Activated naive CD4-positive, alpha-beta T cell treated with anti-CD3 and anti-CD28 coated beads, Interleukin-2, amount 50 U/mL, for 72 hours (primary cell): ENCODE data around the gene GP9. TPM values are rescaled to one million over a fixed set of nuclear protein-coding genes. Genes with fewer than 3 reads are reported as not detected.
"Not testable (repeated sequence)": the region's sequence is repeated elsewhere in the genome, so short reads cannot be mapped to it uniquely, and the experiment has no call there.

Source experiments
- ATAC-seq, 2 donors: fragments of 150-1000 bp; cut with Tn5 transposase; 2 replicates each; pipeline ENCODE4 v1.10.0; 2021; ENCODE audit warnings: mild to moderate bottlenecking in 2 of 2, moderate library complexity in 2 of 2
- DNase-seq, 2 donors: peaks; one replicate each; pipeline ENCODE4 v3.0.0; 2021 to 2022; ENCODE audit warnings: low spot score in 2 of 2
- H3K27ac Mint-ChIP-seq, 2 donors: one replicate each; pipeline ENCODE4 v1.8.0; 2022; ENCODE audit warnings: mild to moderate bottlenecking in 2 of 2, mixed read lengths in 2 of 2
- H3K36me3 Mint-ChIP-seq, 2 donors: one replicate each; pipeline ENCODE4 v1.8.0; 2022; ENCODE audit warnings: mixed read lengths in 2 of 2
- H3K9me3 Mint-ChIP-seq, 2 donors: one replicate each; pipeline ENCODE4 v1.8.0; 2022; ENCODE audit warnings: mixed read lengths in 2 of 2
- total RNA-seq, 2 donors: library from RNA; stranded (reverse); gene quantifications; one replicate each; pipeline ENCODE4 v1.2.3, GENCODE V29; 2022

GP9 gene
- total RNA-seq, 2 donors from 2014 or later: not detected

DNA sequence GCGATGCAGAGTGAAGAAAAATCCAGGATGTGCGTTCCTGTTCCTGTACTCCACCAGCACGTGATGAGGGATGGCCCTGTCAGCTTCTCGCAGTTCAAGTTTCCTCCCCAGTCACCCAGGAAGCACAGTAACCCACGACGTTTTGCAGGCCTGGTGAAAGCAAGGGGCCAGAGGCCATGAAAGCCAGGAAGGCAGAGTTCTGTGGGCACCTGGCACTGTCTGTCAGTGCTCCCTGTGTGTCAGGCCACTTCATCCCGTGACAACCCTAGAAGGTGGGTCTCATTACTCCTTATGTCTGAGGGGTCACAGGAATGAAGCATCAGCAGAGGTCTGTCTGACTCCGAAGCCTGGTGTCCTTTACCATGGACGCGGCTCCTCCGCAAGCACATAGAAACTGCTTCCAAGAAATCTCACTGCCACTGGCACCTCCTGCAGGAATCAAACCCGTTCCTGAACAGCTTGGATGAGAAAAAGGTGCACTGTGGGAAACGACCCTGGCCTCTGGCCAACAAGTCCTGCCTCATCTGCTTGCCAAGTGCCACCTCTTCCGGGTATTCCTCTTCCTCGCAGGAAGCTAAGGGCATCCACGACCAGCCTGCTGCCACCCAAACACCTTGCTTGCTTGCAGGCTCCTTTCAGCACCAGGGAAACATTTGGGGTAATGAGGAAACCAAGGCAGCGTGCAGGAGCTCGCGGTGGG is 46.4 kb downstream of the GP9 start:
- Mint-ChIP-seq H3K27ac (peak overlapping the region; percentile 96 to 99), H3K9me3 (no peaks in the 10 kb centered on the region), H3K36me3 (peaks cover 12 to 44% of the 10 kb centered on the region in 2 donors)
- ATAC-seq (no peak), DNase-seq (no peak)

DNA sequence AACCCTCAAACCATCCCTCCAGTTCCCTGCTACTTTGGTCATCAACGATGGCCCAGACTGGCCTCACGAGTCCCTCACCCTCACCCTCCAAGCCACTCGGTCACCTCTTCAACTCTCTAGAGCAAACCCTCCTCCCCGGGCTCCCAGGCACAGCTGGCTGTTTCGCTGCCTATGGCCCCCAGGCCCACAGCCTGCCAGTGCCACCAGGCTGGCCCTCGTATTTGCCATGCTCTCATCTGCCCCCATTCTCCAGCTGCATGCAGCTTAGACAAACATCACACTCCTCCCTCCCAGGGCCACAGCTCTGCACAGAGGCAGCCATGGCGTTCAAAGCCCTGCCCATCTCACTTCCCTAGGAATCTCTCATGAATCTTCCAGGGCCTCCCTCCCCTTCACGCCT is 47.2 kb downstream of the GP9 start:
- H3K36me3 Mint-ChIP-seq: peaks cover 12 to 44% of the 10 kb centered on the region in 2 donors
- DNase-seq: no peak

DNA sequence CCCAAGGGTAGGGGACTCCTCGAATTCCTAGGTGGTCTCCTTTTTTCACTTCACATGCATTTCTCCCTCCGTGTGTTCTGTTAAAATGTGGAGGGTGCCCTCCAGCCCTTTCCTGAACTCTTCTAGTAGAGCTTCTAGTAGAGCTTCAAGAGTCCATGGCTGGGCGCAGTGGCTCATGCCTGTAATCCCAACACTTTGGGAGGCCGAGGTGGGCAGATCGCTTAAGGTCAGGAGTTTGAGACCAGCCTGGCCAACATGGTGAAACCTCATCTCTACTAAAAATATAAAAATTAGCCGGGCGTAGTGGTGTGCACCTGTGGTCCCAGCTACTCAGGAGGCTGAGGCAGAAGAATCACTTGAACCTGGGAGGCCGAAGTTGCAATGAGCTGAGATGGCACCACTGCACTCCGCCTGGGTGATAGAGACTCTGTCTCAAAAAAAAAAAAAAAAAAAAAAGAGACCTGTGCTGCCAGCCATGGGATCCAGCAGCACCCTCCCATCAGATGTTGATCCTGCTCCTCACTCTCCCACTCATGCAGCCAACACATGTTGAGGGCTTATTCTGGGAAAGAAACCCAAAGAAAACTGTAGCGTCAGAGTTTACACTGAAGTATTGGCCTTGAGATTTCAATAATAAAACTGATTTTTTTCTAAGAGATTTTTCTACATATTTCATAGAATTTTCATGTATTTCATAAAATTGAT is 50.6 kb downstream of the GP9 start:
- H3K36me3 Mint-ChIP-seq: peaks cover 25 to 62% of the 10 kb centered on the region in 2 donors
- not testable (repeated sequence) for ATAC-seq, DNase-seq, H3K9me3 Mint-ChIP-seq
- H3K27ac Mint-ChIP-seq: peak overlapping the region; percentile 96 to 99

More for the DNA sequence above, 47.2 kb downstream of the GP9 start:
- ATAC-seq: no peak
- Mint-ChIP-seq H3K27ac (peak overlapping the region; percentile 96 to 99), H3K9me3 (no peaks in the 10 kb centered on the region)

Other genes with a start within 250 kb of the GP9 start
- 10 to 100 TPM; 49.7 to 74.2 TPM for gene ACAD9, start 181.2 kb upstream of the GP9 start, total RNA-seq
- under 1 TPM in 1 of 2 donors, not detected in 1; 0.45 TPM for gene CFAP92, start 66.7 kb upstream of the GP9 start, total RNA-seq
- gene EFCC1, start 59.5 kb upstream of the GP9 start, total RNA-seq: under 1 TPM in 1 of 2 donors, not detected in 1; 0.18 TPM
- gene RAB43, start 61.0 kb downstream of the GP9 start, total RNA-seq: 10 to 100 TPM; 57.4 to 64.1 TPM
- 10 to 100 TPM; 69.9 to 84.0 TPM for gene ISY1, start 100.3 kb downstream of the GP9 start, total RNA-seq
- 100 to 1,000 TPM; 282 to 299 TPM for gene CNBP, start 123.1 kb downstream of the GP9 start, total RNA-seq
- gene COPG1, start 188.8 kb downstream of the GP9 start, total RNA-seq: 100 to 1,000 TPM; 130 to 147 TPM
- gene HMCES, start 218.1 kb downstream of the GP9 start, total RNA-seq: 10 to 100 TPM; 58.5 to 78.7 TPM